ENCODE measurements around the gene RALGPS1. TPM values are rescaled to one million over a fixed set of nuclear protein-coding genes. Genes with fewer than 3 reads are reported as not detected.

The RALGPS1 gene
- total and polyA plus RNA-seq, 2 of the 8 experiments (the other 6 are each of a cell fraction or from before 2014, with no cell fraction given) = 20.0 to 23.5 TPM

- Histone ChIP-seq H3K9me3 (ENCODE audit: insufficient read depth in 2 of 2, low read depth in 1 of 2, low read length in 1 of 2) (no peaks in the 10 kb centered on the region), H4K91ac (replicated peaks; ENCODE audit: insufficient read length, low read length) (no peak overlapping the region), H3K23ac (ENCODE audit: insufficient read length) (no peak overlapping the region), H3K4me2 (ENCODE audit: insufficient read depth in 1 of 2, low read depth in 2 of 2, low read length in 2 of 2) (no peak overlapping the region), H3K4ac (replicated peaks; ENCODE audit: insufficient read length, low read depth, low read length) (no peak overlapping the region), H2BK120ac (replicated peaks; ENCODE audit: low read depth, low read length) (no peak overlapping the region), H3K14ac (ENCODE audit: insufficient read length) (no peak overlapping the region), H4K20me1 (replicated peaks in 1 of 2; ENCODE audit: control insufficient read depth in 1 of 2, insufficient read depth in 2 of 2, low read length in 2 of 2) (no peaks in the 10 kb centered on the region), H3K23me2 (ENCODE audit: low read depth, low read length) (no peaks in the 10 kb centered on the region), H2BK20ac (ENCODE audit: low read length) (no peak overlapping the region), H2BK15ac (ENCODE audit: low read length) (no peak overlapping the region), H3K4me3 (ENCODE audit: extremely low read depth in 1 of 4, insufficient read depth in 2 of 4, low read depth in 3 of 4, low read length in 4 of 4) (no peak overlapping the region), H3K36me3 (ENCODE audit: control insufficient read depth in 2 of 4, insufficient read depth in 4 of 4, low read length in 3 of 4) (no peaks in the 10 kb centered on the region), H3K18ac (ENCODE audit: extremely low read depth, low read length) (no peak overlapping the region), H3K79me2 (ENCODE audit: control insufficient read depth in 1 of 2, insufficient read depth in 2 of 2, low read length in 2 of 2) (no peaks in the 10 kb centered on the region), H2BK5ac (ENCODE audit: low read depth, low read length) (no peak overlapping the region), H3K27ac (ENCODE audit: low read depth, low read length) (no peak overlapping the region), H3K56ac (replicated peaks; ENCODE audit: insufficient read length, low read depth, low read length) (no peak overlapping the region), H2AK5ac (ENCODE audit: low read depth, low read length) (no peak overlapping the region), H4K8ac (ENCODE audit: extremely low read depth, insufficient read depth, low read length) (no peak overlapping the region), H2BK12ac (ENCODE audit: low read depth, low read length) (no peak overlapping the region), H3K27me3 (replicated peaks in 1 of 4; ENCODE audit: control insufficient read depth in 3 of 4, extremely low read depth in 1 of 4, insufficient read depth in 3 of 4, low read length in 3 of 4) (no peaks in the 10 kb centered on the region), H3K4me1 (replicated peaks in 1 of 4; ENCODE audit: control insufficient read depth in 3 of 4, insufficient read depth in 4 of 4, low read length in 3 of 4) (peaks cover 0 to 3% (median 0%) of the 10 kb centered on the region in 4 experiments; a peak in 1 of 7 replicates), H4K5ac (ENCODE audit: insufficient read length, low read depth, low read length) (no peak overlapping the region), H3K79me1 (ENCODE audit: low read depth, low read length) (no peaks in the 10 kb centered on the region), H2AFZ (ENCODE audit: low read length) (no peak overlapping the region), H3K9ac (replicated peaks in 1 of 4; ENCODE audit: extremely low read depth in 1 of 4, low read depth in 3 of 4, low read length in 3 of 4) (no peak overlapping the region)
- CTCF ChIA-PET (ENCODE audit: partially characterized antibody) = interaction anchor here (0.9 kb wide), 1 partner anchor 43 kb away, joined by 4 read pairs; no protein-coding TSS in a partner anchor
- POLR2A ChIA-PET (ENCODE audit: partially characterized antibody) = no interaction called here
- 89% methylated on average over 5 of the region's 5 CpGs; no CpG with 5 or more reads in 1 of the 2 experiments for WGBS, 2 experiments (ENCODE audit: extremely low coverage in 1 of 2, insufficient coverage in 1 of 2, insufficient read length in 1 of 2, insufficient replicate concordance in 2 of 2, low coverage in 1 of 2, low lambda C conversion rate in 2 of 2, missing lambda C conversion rate in 1 of 2)
- FAIRE-seq = no peak
- TF ChIP-seq E2F6 (IDR thresholded peaks at IDR 0.05) (no peak), POLR2AphosphoS5 (IDR thresholded peaks at IDR 0.05; ENCODE audit: low read depth, low read length) (no peak), SIRT6 (IDR thresholded peaks at IDR 0.05; ENCODE audit: low read length) (no peak), RBBP5 (IDR thresholded peaks at IDR 0.05; ENCODE audit: borderline replicate concordance, low read depth, low read length) (no peak), CHD1 (IDR thresholded peaks at IDR 0.05; ENCODE audit: low read depth, low read length) (no peak), BCL11A (IDR thresholded peaks at IDR 0.05; ENCODE audit: low read depth in 2 of 2, low read length in 2 of 2) (no peak), SRF (IDR thresholded peaks at IDR 0.05; ENCODE audit: low read depth, low read length) (no peak), GABPA (IDR thresholded peaks at IDR 0.05; ENCODE audit: borderline replicate concordance, insufficient read depth, low read length) (no peak), SAP30 (IDR thresholded peaks at IDR 0.05; ENCODE audit: insufficient read depth, insufficient replicate concordance, low read length) (no peak), ATF2 (IDR thresholded peaks at IDR 0.05; ENCODE audit: low read length) (no peak)
- no peak for DNase-seq (ENCODE audit: low read depth in 1 of 2, low spot score in 2 of 2)
These were observed 67.8 kb downstream of the RALGPS1 start for GRCh38 chr9:126982215-126983002.

Measured in H1 (cell line).